Effector memory CD8-positive, alpha-beta T cell (primary cell): Measurements from ENCODE around the gene NPHP4.
A peak's percentile ranks its signal among the peaks of the same experiment; 100 is the strongest.

Source experiments
- ATAC-seq: fragments of 150-1000 bp; cut with Tn5 transposase; replicated peaks from 2 replicates; pipeline ENCODE4 v1.10.0; 2021; ENCODE audit warnings: mild to moderate bottlenecking, moderate library complexity
- DNase-seq, 3 experiments: peaks; one replicate each; pipeline ENCODE4 v3.0.0; 2021
- H3K27ac Mint-ChIP-seq, 2 donors: one replicate each; pipeline ENCODE4 v1.8.0; 2022; ENCODE audit warnings: mild to moderate bottlenecking in 2 of 2, mixed read lengths in 2 of 2, moderate library complexity in 2 of 2
- H3K27me3 Mint-ChIP-seq, 2 donors: one replicate each; pipeline ENCODE4 v1.8.0; 2022; ENCODE audit warnings: mixed read lengths in 2 of 2
- H3K36me3 Mint-ChIP-seq: one replicate; pipeline ENCODE4 v1.8.0; 2022; ENCODE audit warnings: mild to moderate bottlenecking, moderate library complexity, mixed read lengths; ENCODE audit not compliant: insufficient read depth
- H3K4me1 Mint-ChIP-seq, 2 donors: one replicate each; pipeline ENCODE4 v1.8.0; 2022; ENCODE audit warnings: low read depth in 2 of 2, mixed read lengths in 2 of 2
- H3K4me3 Mint-ChIP-seq, 2 donors: one replicate each; pipeline ENCODE4 v1.8.0; 2022; ENCODE audit warnings: mild to moderate bottlenecking in 2 of 2, mixed read lengths in 2 of 2, moderate library complexity in 2 of 2
- H3K9me3 Mint-ChIP-seq, 2 donors: one replicate each; pipeline ENCODE4 v1.8.0; 2022; ENCODE audit warnings: mixed read lengths in 2 of 2

NPHP4 gene

GRCh38 chr1:5947978-5948680, 44.1 kb downstream of the NPHP4 start:
- DNase-seq = no peak
- Mint-ChIP-seq H3K27me3 (no peaks in the 10 kb centered on the region), H3K27ac (no peak overlapping the region), H3K4me1 (no peaks in the 10 kb centered on the region), H3K36me3 (peaks cover 8% of the 10 kb centered on the region), H3K9me3 (no peaks in the 10 kb centered on the region), H3K4me3 (no peak overlapping the region)
- ATAC-seq = no peak

DNA sequence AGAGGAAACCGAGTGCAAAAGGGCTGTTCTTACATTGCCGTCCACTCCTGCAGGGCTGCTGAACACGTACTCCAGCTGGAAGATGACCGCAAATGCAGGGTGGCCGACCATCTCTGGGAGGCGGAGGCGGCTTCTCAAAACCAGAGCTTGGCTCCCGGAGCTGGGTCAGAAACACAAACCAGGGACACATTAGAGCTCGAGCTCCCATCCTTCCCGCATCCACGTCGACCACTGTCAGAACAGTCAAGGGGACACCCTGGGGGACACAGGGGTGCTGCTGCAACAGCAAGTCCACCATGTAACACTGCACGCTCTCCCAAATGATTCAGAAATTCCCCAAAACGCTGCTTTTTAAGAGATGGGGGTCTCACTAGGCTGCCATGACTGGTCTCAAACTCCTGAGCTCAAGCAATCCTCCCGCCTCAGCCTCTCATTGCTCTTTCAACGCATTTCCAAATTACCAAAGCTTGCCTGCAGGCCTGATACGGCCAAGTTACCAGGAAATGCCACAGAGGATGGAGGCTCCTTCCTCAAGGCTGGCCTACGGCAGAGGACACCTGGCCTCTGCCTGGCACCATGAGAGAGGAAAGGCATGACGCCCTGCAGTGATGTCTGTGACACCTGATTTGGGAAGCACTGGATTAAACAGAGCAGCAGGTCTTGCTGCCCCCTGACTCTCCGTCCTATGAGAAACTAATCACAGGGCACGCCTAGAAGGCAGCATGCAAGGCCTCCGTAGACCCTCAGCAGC, 45.0 kb downstream of the NPHP4 start:
- Mint-ChIP-seq H3K27ac (no peak overlapping the region), H3K27me3 (no peaks in the 10 kb centered on the region), H3K4me3 (no peak overlapping the region), H3K36me3 (peaks cover 2% of the 10 kb centered on the region), H3K4me1 (no peaks in the 10 kb centered on the region), H3K9me3 (no peaks in the 10 kb centered on the region)
- DNase-seq (no peak), ATAC-seq (no peak)

DNA sequence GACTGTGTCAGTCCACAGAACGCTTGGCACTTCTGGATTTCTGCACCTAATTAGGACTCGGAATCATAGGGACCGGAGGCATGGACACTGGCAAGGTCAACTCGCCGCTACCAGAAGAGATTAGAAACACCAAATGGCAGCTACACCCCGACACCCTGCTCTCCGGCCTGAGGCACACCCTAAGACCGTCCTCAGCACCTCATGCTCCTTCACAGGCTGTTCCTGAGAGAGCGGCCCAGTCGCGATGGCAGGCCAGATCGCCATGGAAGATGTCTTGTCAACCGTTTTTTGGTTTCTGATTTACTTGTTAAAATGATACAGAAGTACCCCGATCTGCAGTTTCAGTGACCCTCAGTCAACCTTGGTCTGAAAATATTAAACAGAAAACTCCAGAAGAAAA, 46.8 kb downstream of the NPHP4 start:
- Mint-ChIP-seq H3K36me3 (peaks cover 2% of the 10 kb centered on the region), H3K4me1 (no peaks in the 10 kb centered on the region), H3K27ac (no peak overlapping the region), H3K4me3 (no peak overlapping the region), H3K27me3 (no peaks in the 10 kb centered on the region), H3K9me3 (no peaks in the 10 kb centered on the region)
- no peak for ATAC-seq
- DNase-seq = no peak

DNA sequence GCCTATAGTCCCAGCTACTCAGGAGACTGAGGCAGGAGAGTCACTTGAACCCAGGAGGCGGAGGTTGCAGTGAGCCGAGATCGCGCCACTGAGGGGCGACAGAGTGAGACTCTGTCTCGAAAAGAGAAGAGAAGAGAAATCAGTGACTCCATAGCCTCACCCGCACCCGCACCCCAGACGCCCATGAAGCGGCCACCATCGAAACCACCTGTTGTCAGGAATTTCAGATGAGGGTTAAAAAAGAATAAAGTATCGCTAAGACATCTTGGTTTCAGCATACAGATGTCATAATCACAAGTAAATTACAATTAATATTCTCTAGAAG, 47.4 kb downstream of the NPHP4 start:
- Mint-ChIP-seq H3K27me3 (no peaks in the 10 kb centered on the region), H3K4me1 (no peaks in the 10 kb centered on the region), H3K27ac (no peak overlapping the region), H3K4me3 (no peak overlapping the region), H3K36me3 (peaks cover 2% of the 10 kb centered on the region), H3K9me3 (no peaks in the 10 kb centered on the region)
- ATAC-seq (no peak), DNase-seq (no peak)

GRCh38 chr1:5944154-5944842, 47.9 kb downstream of the NPHP4 start:
- Mint-ChIP-seq H3K4me1 (no peaks in the 10 kb centered on the region), H3K36me3 (peaks cover 2% of the 10 kb centered on the region), H3K27me3 (no peaks in the 10 kb centered on the region), H3K27ac (no peak overlapping the region), H3K9me3 (no peaks in the 10 kb centered on the region), H3K4me3 (no peak overlapping the region)
- ATAC-seq = no peak
- no peak for DNase-seq

DNA sequence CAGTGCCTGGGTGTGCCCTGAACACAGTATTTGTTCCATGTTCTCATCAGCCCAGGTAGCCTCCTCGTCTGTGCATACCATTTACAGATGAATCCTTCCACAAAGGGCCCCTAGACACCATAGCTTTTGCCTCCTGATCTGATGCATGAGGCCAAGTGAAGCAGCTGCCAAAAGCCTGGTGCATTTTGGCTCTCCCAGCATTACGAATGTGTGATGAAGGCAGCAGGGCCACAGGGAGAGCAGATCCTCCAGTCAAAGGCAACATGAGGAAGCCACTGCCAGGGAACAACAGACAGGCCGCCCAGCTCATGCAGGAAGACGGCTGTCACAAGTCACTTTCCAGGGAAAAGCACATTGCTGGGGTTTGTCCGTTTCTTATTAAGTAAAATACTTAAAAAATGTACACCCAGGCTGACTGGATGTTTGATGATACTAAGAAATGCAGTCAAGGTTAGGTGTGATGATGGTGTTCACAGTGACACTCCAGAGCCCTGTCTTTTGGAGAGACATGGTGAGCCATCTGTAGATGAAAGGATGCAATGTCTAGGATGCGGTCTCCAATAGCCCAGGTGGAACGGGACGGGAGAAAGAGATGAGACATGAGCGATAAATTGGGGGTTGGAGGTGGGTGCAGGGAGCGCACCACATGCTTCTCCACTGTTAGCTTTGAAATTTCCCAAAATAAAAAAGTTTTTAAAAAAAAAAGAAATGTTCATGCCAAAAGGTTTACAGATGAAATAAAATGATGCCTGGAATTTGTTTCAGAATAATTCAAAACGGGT, 48.7 kb downstream of the NPHP4 start:
- no peak overlapping the region for H3K27ac Mint-ChIP-seq
- peaks cover 1% of the 10 kb centered on the region for H3K36me3 Mint-ChIP-seq
- H3K4me1 Mint-ChIP-seq = no peaks in the 10 kb centered on the region
- H3K9me3 Mint-ChIP-seq = no peaks in the 10 kb centered on the region
- ATAC-seq (no peak), DNase-seq (no peak)
- H3K27me3 Mint-ChIP-seq = no peaks in the 10 kb centered on the region
- H3K4me3 Mint-ChIP-seq = no peak overlapping the region

GRCh38 chr1:5941671-5942070, 50.6 kb downstream of the NPHP4 start:
- H3K27ac Mint-ChIP-seq = peak overlapping the region in 1 of 2 donors; percentile 32
- H3K9me3 Mint-ChIP-seq = no peaks in the 10 kb centered on the region
- DNase-seq (no peak), ATAC-seq (no peak)
- H3K4me1 Mint-ChIP-seq = peaks cover 0 to 1% of the 10 kb centered on the region in 2 donors
- H3K36me3 Mint-ChIP-seq = no peaks in the 10 kb centered on the region
- H3K4me3 Mint-ChIP-seq = no peak overlapping the region
- no peaks in the 10 kb centered on the region for H3K27me3 Mint-ChIP-seq

GRCh38 chr1:5940723-5941407, 51.4 kb downstream of the NPHP4 start:
- Mint-ChIP-seq H3K9me3 (no peaks in the 10 kb centered on the region), H3K27me3 (no peaks in the 10 kb centered on the region), H3K27ac (no peak overlapping the region), H3K4me3 (no peak overlapping the region), H3K36me3 (no peaks in the 10 kb centered on the region), H3K4me1 (peaks cover 0 to 2% of the 10 kb centered on the region in 2 donors)
- DNase-seq (no peak), ATAC-seq (no peak)

DNA sequence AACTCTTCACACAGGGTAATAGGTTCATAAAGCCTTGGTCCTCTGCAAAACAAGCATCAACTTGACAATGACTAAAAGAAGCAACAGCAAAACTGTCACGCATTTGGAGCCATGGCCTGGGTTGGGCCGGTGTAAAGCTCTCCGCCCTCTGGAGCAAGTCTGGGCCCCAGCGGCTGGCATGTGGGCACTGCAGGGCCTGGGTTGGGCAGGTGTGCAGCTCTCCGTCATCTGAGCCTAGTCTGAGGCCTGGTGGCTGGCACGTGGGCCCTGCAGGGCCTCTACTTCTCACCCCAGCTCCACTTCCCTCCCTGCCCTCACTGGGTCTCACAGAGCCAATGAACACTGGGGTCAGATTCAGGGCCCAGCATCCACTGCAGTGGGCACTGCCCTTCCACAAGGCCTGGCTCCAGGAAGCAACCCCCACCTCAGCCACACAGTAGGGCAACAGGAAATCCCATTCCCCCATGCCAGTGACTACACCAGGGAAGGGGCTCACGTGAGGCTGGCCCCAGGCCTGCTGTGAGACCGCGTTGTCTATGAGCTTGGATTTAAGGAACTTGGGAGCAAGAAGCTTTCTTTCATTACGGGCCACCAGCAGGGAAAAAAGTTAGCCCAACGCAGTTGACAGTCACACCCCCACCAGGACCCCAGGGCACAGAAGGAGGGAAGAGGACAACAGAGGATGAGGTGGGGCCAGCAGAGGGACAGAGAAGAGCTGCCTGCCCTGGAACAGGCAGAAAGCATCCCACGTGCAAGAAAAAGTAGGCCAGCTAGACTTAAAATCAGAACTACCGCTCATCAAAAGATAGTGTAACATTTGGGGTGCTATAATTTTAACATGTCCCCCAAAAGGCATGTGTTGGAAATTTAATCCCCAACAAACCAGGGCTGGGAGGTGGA, 52.7 kb downstream of the NPHP4 start:
- Mint-ChIP-seq H3K27ac (no peak overlapping the region), H3K36me3 (no peaks in the 10 kb centered on the region), H3K27me3 (no peaks in the 10 kb centered on the region), H3K4me3 (no peak overlapping the region), H3K9me3 (no peaks in the 10 kb centered on the region), H3K4me1 (peaks cover 0 to 2% of the 10 kb centered on the region in 2 donors)
- DNase-seq (no peak), ATAC-seq (no peak)

DNA sequence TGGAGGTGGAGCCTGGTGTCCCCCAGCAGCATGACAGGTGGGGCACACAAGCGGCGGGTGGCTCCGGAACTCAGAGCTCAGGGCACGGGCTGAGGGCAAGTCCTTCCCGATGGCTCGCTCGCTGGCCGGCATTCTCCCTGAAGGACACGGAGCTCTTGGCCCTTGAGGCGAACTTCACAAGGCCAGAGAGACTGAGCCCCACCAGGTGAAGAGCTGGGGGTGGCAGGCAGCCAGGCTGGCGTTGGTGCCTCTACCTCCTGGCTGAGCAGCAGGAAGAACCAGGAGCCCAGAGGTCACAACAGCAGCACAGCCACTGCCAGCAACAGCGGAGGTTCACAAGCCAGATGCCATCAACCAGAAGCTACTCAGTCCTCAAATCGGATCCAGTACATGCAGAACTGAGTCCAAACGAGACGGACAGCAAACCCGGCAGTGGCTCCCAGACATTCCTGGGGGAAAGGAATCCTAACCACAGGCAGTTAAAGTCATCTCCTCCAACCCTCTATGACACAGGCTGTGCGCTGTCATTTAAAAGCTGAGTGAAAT, 54.1 kb downstream of the NPHP4 start:
- H3K36me3 Mint-ChIP-seq = no peaks in the 10 kb centered on the region
- no peaks in the 10 kb centered on the region for H3K27me3 Mint-ChIP-seq
- no peak for ATAC-seq
- H3K27ac Mint-ChIP-seq = no peak overlapping the region
- DNase-seq = no peak
- peaks cover 0 to 2% of the 10 kb centered on the region in 2 donors for H3K4me1 Mint-ChIP-seq
- no peak overlapping the region for H3K4me3 Mint-ChIP-seq
- H3K9me3 Mint-ChIP-seq = no peaks in the 10 kb centered on the region

- H3K4me1 Mint-ChIP-seq = peaks cover 0 to 2% of the 10 kb centered on the region in 2 donors
- no peak overlapping the region for H3K4me3 Mint-ChIP-seq
- no peaks in the 10 kb centered on the region for H3K27me3 Mint-ChIP-seq
- no peaks in the 10 kb centered on the region for H3K9me3 Mint-ChIP-seq
- DNase-seq (no peak), ATAC-seq (no peak)
- H3K27ac Mint-ChIP-seq = peak overlapping the region in 1 of 2 donors; percentile 35
- H3K36me3 Mint-ChIP-seq = no peaks in the 10 kb centered on the region
Measured at GRCh38 chr1:5937373-5937857, 54.8 kb downstream of the NPHP4 start.
